ENCODE data around the gene RETREG3.

DNA sequence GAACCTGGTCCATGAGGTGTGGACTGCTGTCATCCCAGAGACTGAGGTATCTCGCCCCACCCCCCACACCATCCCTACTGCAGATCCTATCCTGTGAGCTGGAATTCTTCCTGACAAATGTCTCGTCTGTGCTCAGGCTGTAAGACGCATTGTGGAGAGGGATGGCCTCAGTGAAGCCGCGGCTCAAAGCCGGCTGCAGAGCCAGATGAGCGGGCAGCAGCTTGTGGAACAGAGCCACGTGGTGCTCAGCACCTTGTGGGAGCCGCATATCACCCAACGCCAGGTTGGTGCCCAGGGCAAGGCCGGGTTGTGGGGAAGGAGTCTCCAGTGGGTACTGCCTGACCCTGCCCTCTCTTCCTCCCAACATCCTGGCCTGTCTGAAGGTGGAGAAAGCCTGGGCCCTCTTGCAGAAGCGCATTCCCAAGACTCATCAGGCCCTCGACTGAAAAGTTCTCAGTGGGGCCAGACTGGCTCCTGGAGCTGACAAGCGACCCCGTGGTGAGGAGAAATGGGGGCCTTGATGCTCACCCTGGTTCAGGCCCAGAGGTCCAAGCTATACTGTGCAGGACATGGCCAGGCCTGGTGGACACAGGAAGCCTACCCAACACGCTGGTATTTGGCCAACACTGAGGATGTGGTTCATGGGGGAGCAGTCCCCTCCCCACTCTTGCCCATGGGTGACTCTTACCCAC is 43.5 kb downstream of the RETREG3 start:
- TF ChIP-seq POLR2AphosphoS5 (IDR thresholded peaks at IDR 0.05; ENCODE audit: borderline replicate concordance, low read depth, low read length) = no peak
- TF ChIP-seq EZH2 (IDR thresholded peaks at IDR 0.05) = no peak

Data from SK-N-MC (cell line).